ENCODE data around the gene DOCK1. TPM values are rescaled to one million over a fixed set of nuclear protein-coding genes. Genes with fewer than 3 reads are reported as not detected.

The DOCK1 gene
- total RNA-seq, 1 experiment from 2014 or later = not detected

GRCh38 chr10:127190427-127190826, 285.2 kb downstream of the DOCK1 start:
- Histone ChIP-seq H3K27me3 (ENCODE audit: low read length) (no peaks in the 10 kb centered on the region), H3K27ac (ENCODE audit: low read length) (no peak overlapping the region), H3K9me3 (ENCODE audit: low read length) (no peaks in the 10 kb centered on the region), H3K79me2 (ENCODE audit: low read length) (no peaks in the 10 kb centered on the region), H3K4me1 (ENCODE audit: low read length) (no peaks in the 10 kb centered on the region), H2AFZ (ENCODE audit: low read length) (no peak overlapping the region), H4K20me1 (ENCODE audit: insufficient read depth, low read depth, low read length) (no peaks in the 10 kb centered on the region), H3K9me2 (replicated peaks; ENCODE audit: insufficient read depth, low read length) (no peaks in the 10 kb centered on the region), H3K36me3 (ENCODE audit: insufficient read depth, low read length) (no peaks in the 10 kb centered on the region), H3K9ac (ENCODE audit: low read length) (no peak overlapping the region), H3K4me2 (ENCODE audit: low read depth, low read length, poor library complexity, severe bottlenecking) (no peak overlapping the region), H3K4me3 (ENCODE audit: low read length) (no peak overlapping the region)
- no peak for DNase-seq

GRCh38 chr10:127193125-127193524, 287.9 kb downstream of the DOCK1 start:
- no peak overlapping the region for H3K4me2 ChIP-seq (ENCODE audit: low read depth, low read length, poor library complexity, severe bottlenecking)
- no peaks in the 10 kb centered on the region for H3K36me3 ChIP-seq (ENCODE audit: insufficient read depth, low read length)
- no peak for DNase-seq
- H3K27me3 ChIP-seq (ENCODE audit: low read length) = no peaks in the 10 kb centered on the region
- no peak overlapping the region for H3K9ac ChIP-seq (ENCODE audit: low read length)
- H3K4me3 ChIP-seq (ENCODE audit: low read length) = no peak overlapping the region
- H3K9me3 ChIP-seq (ENCODE audit: low read length) = no peaks in the 10 kb centered on the region
- no peaks in the 10 kb centered on the region for H3K9me2 ChIP-seq (replicated peaks; ENCODE audit: insufficient read depth, low read length)
- no peaks in the 10 kb centered on the region for H3K4me1 ChIP-seq (ENCODE audit: low read length)
- H4K20me1 ChIP-seq (ENCODE audit: insufficient read depth, low read depth, low read length) = no peaks in the 10 kb centered on the region
- no peak overlapping the region for H2AFZ ChIP-seq (ENCODE audit: low read length)
- H3K79me2 ChIP-seq (ENCODE audit: low read length) = no peaks in the 10 kb centered on the region
- H3K27ac ChIP-seq (ENCODE audit: low read length) = no peak overlapping the region

- Histone ChIP-seq H2AFZ (ENCODE audit: low read length) (no peak overlapping the region), H3K9ac (ENCODE audit: low read length) (no peak overlapping the region), H3K79me2 (ENCODE audit: low read length) (no peaks in the 10 kb centered on the region), H3K27ac (ENCODE audit: low read length) (no peak overlapping the region), H3K27me3 (ENCODE audit: low read length) (no peaks in the 10 kb centered on the region), H4K20me1 (ENCODE audit: insufficient read depth, low read depth, low read length) (no peaks in the 10 kb centered on the region), H3K4me3 (ENCODE audit: low read length) (no peak overlapping the region), H3K9me3 (ENCODE audit: low read length) (no peaks in the 10 kb centered on the region), H3K4me1 (ENCODE audit: low read length) (no peaks in the 10 kb centered on the region), H3K9me2 (replicated peaks; ENCODE audit: insufficient read depth, low read length) (no peaks in the 10 kb centered on the region), H3K4me2 (ENCODE audit: low read depth, low read length, poor library complexity, severe bottlenecking) (no peak overlapping the region), H3K36me3 (ENCODE audit: insufficient read depth, low read length) (no peaks in the 10 kb centered on the region)
- no peak for DNase-seq
Observed at GRCh38 chr10:127194111-127194510, 288.9 kb downstream of the DOCK1 start.

- H3K9ac ChIP-seq (ENCODE audit: low read length) = no peak overlapping the region
- H3K79me2 ChIP-seq (ENCODE audit: low read length) = no peaks in the 10 kb centered on the region
- no peak overlapping the region for H3K4me2 ChIP-seq (ENCODE audit: low read depth, low read length, poor library complexity, severe bottlenecking)
- H3K9me3 ChIP-seq (ENCODE audit: low read length) = no peaks in the 10 kb centered on the region
- no peak overlapping the region for H2AFZ ChIP-seq (ENCODE audit: low read length)
- no peaks in the 10 kb centered on the region for H4K20me1 ChIP-seq (ENCODE audit: insufficient read depth, low read depth, low read length)
- no peak overlapping the region for H3K4me3 ChIP-seq (ENCODE audit: low read length)
- H3K4me1 ChIP-seq (ENCODE audit: low read length) = no peaks in the 10 kb centered on the region
- no peak overlapping the region for H3K27ac ChIP-seq (ENCODE audit: low read length)
- DNase-seq = no peak
- H3K27me3 ChIP-seq (ENCODE audit: low read length) = no peaks in the 10 kb centered on the region
- no peaks in the 10 kb centered on the region for H3K36me3 ChIP-seq (ENCODE audit: insufficient read depth, low read length)
- H3K9me2 ChIP-seq (replicated peaks; ENCODE audit: insufficient read depth, low read length) = no peaks in the 10 kb centered on the region
Observed at GRCh38 chr10:127194599-127194998, 289.4 kb downstream of the DOCK1 start.

- Histone ChIP-seq H3K9me2 (replicated peaks; ENCODE audit: insufficient read depth, low read length) (no peaks in the 10 kb centered on the region), H3K79me2 (ENCODE audit: low read length) (no peaks in the 10 kb centered on the region), H3K9me3 (ENCODE audit: low read length) (no peaks in the 10 kb centered on the region), H3K4me3 (ENCODE audit: low read length) (no peak overlapping the region), H3K36me3 (ENCODE audit: insufficient read depth, low read length) (no peaks in the 10 kb centered on the region), H2AFZ (ENCODE audit: low read length) (no peak overlapping the region), H3K27me3 (ENCODE audit: low read length) (no peaks in the 10 kb centered on the region), H3K4me1 (ENCODE audit: low read length) (no peaks in the 10 kb centered on the region), H3K4me2 (ENCODE audit: low read depth, low read length, poor library complexity, severe bottlenecking) (no peak overlapping the region), H4K20me1 (ENCODE audit: insufficient read depth, low read depth, low read length) (no peaks in the 10 kb centered on the region), H3K27ac (ENCODE audit: low read length) (no peak overlapping the region), H3K9ac (ENCODE audit: low read length) (no peak overlapping the region)
- no peak for DNase-seq
Observed at GRCh38 chr10:127195041-127195506, 289.8 kb downstream of the DOCK1 start.

GRCh38 chr10:127195571-127196281, 290.5 kb downstream of the DOCK1 start:
- Histone ChIP-seq H3K27me3 (ENCODE audit: low read length) (no peaks in the 10 kb centered on the region), H3K9me2 (replicated peaks; ENCODE audit: insufficient read depth, low read length) (no peaks in the 10 kb centered on the region), H3K4me2 (ENCODE audit: low read depth, low read length, poor library complexity, severe bottlenecking) (no peak overlapping the region), H3K9ac (ENCODE audit: low read length) (no peak overlapping the region), H2AFZ (ENCODE audit: low read length) (no peak overlapping the region), H3K4me3 (ENCODE audit: low read length) (no peak overlapping the region), H4K20me1 (ENCODE audit: insufficient read depth, low read depth, low read length) (no peaks in the 10 kb centered on the region), H3K4me1 (ENCODE audit: low read length) (no peaks in the 10 kb centered on the region), H3K36me3 (ENCODE audit: insufficient read depth, low read length) (no peaks in the 10 kb centered on the region), H3K9me3 (ENCODE audit: low read length) (no peaks in the 10 kb centered on the region), H3K27ac (ENCODE audit: low read length) (no peak overlapping the region), H3K79me2 (ENCODE audit: low read length) (no peaks in the 10 kb centered on the region)
- DNase-seq = no peak

- no peak for DNase-seq
- no peak within 1 kb of the TSS for H3K4me2 ChIP-seq (ENCODE audit: low read depth, low read length, poor library complexity, severe bottlenecking)
- H3K9ac ChIP-seq (ENCODE audit: low read length) = no peak within 1 kb of the TSS
Observed at GRCh38 chr10:127196282-127197153, 291.3 kb downstream of the DOCK1 start, which contains the start of gene INSYN2A. INSYN2A (minus strand) TSS chr10:127196591; CDS start chr10:127176395, 20,196 bp downstream.

GRCh38 chr10:127197154-127197432, 291.9 kb downstream of the DOCK1 start:
- H3K36me3 ChIP-seq (ENCODE audit: insufficient read depth, low read length) = no peaks in the 10 kb centered on the region
- H4K20me1 ChIP-seq (ENCODE audit: insufficient read depth, low read depth, low read length) = no peaks in the 10 kb centered on the region
- H3K27me3 ChIP-seq (ENCODE audit: low read length) = no peaks in the 10 kb centered on the region
- no peaks in the 10 kb centered on the region for H3K9me3 ChIP-seq (ENCODE audit: low read length)
- DNase-seq = no peak
- H3K4me3 ChIP-seq (ENCODE audit: low read length) = no peak overlapping the region
- no peak overlapping the region for H3K9ac ChIP-seq (ENCODE audit: low read length)
- no peaks in the 10 kb centered on the region for H3K4me1 ChIP-seq (ENCODE audit: low read length)
- H2AFZ ChIP-seq (ENCODE audit: low read length) = no peak overlapping the region
- no peak overlapping the region for H3K27ac ChIP-seq (ENCODE audit: low read length)
- H3K9me2 ChIP-seq (replicated peaks; ENCODE audit: insufficient read depth, low read length) = no peaks in the 10 kb centered on the region
- H3K4me2 ChIP-seq (ENCODE audit: low read depth, low read length, poor library complexity, severe bottlenecking) = no peak overlapping the region
- H3K79me2 ChIP-seq (ENCODE audit: low read length) = no peaks in the 10 kb centered on the region

More at GRCh38 chr10:127196282-127197153, 291.3 kb downstream of the DOCK1 start, which contains the start of gene INSYN2A:
- Histone ChIP-seq H3K36me3 (ENCODE audit: insufficient read depth, low read length) (no peaks in the 10 kb centered on the region), H3K79me2 (ENCODE audit: low read length) (no peaks in the 10 kb centered on the region), H3K4me1 (ENCODE audit: low read length) (no peaks in the 10 kb centered on the region), H3K4me3 (ENCODE audit: low read length) (no peak within 1 kb of the TSS), H3K27ac (ENCODE audit: low read length) (no peak within 1 kb of the TSS), H3K9me3 (ENCODE audit: low read length) (no peaks in the 10 kb centered on the region), H2AFZ (ENCODE audit: low read length) (no peak within 1 kb of the TSS), H4K20me1 (ENCODE audit: insufficient read depth, low read depth, low read length) (no peaks in the 10 kb centered on the region), H3K9me2 (replicated peaks; ENCODE audit: insufficient read depth, low read length) (no peaks in the 10 kb centered on the region), H3K27me3 (ENCODE audit: low read length) (no peaks in the 10 kb centered on the region)

Measured in Karpas-422 (cell line).